Stimulated activated naive CD4-positive, alpha-beta T cell (primary cell): ENCODE data around the gene TGFB1I1.
"Not testable (repeated sequence)": the region's sequence is repeated elsewhere in the genome, so short reads cannot be mapped to it uniquely, and the experiment has no call there.

Experiments used
- DNase-seq, 6 experiments: peaks; one replicate each; lab custom pipeline; 2025; lab: John Stamatoyannopoulos, UW

The TGFB1I1 gene

DNA sequence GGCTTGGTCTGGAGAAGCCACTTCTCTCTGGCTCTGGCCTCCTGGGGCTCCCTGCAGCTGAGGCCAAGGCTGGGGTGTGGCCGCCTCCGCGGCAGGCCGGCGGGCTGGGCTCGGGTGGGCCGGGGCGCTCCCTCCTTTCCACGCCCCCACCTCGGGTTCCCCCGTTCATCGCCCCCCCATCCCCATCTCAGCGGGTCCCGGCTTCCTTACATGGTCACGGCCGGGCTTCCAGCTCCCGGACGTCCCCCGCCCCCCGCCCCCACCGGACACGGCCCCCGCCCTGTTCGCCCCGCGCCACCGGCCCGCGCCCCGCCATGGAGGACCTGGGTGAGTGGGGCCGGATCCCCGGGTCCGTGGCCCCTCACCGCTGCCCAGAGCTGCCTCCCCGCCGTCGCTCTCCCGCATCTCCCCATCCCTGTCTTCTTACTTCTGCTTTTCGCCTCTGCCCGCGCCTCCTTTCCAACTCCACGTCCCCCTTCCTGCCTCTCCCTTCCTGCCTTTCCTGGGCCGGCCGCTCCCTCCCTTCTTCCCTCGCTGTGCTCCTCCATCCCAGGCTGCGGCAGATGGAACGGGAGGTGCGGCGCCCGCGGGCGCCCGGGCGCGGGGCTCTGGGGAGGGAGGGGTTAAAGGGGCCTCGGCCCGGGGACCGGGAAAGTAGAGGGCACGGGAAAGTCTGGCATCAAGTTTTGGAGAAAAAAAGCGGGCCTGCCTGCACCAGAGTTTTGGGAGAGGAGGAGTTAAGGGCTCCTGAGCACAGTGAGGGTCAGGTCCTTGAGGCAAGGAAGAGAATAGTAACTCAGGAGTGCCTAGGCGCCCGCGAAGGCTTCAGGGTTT is at the start of gene TGFB1I1:
TSS of gene TGFB1I1 (plus strand) at position 278 of the 834 bp plus-strand sequence. CDS start at position 315, 37 bp downstream.
- no peak for DNase-seq

- no peak for DNase-seq
Observed at GRCh38 chr16:31423241-31423640, 48.7 kb upstream of the TGFB1I1 start.

GRCh38 chr16:31423801-31424200 is 48.2 kb upstream of the TGFB1I1 start:
- DNase-seq, result no peak

DNA sequence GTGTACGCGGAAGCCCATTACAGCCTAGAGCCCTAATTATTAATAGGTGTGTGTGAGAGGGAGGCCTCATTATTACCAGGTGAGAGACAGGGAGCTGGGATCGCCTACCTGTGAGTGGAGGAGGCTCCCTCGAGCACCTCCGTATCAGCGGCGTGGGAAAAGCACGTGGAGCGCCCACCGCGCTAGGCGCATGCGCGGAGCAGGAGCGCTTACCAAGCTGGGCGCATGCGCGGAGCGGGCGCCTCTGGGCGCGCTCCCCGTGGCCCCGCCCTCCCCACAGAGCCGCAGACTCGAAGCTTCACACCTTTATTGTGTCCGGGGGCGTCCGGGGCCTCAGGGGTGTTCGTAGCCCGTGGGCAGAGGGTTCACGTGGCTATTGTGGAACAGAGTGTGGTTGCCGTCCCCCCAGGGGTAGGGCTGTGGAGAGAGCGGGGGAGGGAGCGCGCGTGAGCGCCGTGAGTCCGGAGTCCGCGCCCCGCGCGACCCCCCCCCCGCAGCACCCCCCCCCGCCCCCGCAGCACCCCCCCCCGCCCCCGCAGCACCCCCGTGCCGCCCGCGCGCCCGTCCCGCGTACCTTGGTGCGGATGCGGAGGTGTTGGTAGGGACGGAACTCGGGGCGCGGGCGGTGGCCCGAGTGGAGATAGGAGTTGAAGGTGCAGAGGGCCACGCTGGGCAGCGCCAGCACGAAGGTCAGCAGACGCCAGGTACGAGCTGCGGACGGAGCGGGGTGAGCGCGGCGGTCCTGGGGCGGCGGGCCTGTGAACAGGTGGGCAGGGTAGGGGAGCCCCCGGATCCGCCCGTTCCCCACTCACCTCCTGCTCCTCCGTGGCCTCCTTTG is 44.3 kb upstream of the TGFB1I1 start:
- peak; percentile 32 to 69 (median 60) for DNase-seq

GRCh38 chr16:31428279-31428597 is 43.7 kb upstream of the TGFB1I1 start, which contains the start of gene COX6A2:
Gene COX6A2, minus strand, starts transcription at chr16:31428360. Its CDS starts 35 bp downstream, at chr16:31428325.
- no peak for DNase-seq

- no peak for DNase-seq
Observed at GRCh38 chr16:31428638-31429247, 43.2 kb upstream of the TGFB1I1 start.

DNA sequence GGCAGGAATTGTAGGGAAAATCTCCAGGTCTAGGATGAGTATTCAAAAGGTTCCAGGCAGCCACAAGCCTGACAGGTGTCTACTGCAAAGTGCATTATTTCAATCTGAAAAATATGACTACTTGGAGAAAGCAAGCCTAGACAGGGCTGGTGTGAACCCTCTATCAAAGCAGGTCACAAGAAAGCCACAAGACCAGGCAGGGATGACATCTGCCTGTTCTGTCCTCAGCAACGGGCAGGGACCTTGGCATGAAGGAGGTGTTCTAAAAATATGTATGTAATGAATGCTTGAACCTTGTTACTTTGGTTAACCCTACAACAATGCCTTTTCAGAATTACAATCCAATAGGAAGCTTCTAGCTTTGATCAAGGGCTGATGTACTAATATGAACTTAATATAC is 42.6 kb upstream of the TGFB1I1 start:
- no peak for DNase-seq

DNA sequence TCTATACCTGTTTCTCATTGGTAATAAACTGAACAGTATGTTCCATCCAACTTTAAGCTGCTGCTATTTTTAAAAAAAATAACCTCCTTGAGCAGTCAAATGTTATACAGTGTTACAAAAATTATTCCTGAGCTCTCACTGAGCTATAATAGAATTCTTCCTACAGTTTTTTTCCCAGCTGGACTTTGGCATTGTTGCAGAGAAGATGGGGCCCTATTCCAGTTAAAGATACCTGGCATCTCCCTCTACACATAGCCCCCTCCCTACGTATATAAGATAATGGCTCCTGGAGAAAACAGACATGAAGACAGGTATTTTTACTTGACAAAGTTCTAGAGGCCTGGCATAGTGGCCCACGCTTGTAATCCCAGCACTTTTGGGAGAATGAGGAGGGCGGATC is 42.2 kb upstream of the TGFB1I1 start:
- no peak for DNase-seq

DNA sequence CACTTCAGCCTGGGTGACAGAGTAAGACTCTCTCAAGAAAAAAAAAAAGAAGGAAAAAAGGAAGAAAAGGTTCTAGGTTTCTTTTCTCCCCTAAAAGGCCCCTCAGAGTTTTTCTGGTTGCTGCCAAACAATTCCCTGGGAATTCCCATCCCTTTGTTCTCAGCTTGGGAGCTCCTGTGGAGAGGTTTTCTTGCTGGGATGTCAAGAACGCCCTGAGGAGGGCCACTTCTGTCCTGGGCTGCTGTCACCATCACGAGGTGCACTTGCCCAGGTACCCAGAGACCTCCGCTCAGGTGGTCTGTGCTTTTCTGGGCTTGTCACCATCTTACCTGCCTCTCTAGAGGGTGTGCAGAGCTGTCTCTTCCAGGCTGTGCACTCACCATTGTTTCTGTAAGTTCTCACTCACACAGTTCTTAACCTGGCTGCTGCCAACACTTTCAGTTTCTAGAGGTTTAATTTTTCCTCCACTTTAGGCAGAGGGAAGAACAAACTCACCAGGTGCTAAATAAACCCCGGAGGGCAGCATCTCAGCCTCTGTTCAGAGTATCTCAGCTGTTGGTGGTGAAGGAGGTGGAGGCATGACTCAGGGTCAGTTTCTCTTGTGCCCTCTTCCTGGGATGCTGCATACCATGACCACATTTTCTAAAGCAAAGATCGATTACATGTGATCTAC is 41.4 kb upstream of the TGFB1I1 start:
- DNase-seq, result no peak

DNA sequence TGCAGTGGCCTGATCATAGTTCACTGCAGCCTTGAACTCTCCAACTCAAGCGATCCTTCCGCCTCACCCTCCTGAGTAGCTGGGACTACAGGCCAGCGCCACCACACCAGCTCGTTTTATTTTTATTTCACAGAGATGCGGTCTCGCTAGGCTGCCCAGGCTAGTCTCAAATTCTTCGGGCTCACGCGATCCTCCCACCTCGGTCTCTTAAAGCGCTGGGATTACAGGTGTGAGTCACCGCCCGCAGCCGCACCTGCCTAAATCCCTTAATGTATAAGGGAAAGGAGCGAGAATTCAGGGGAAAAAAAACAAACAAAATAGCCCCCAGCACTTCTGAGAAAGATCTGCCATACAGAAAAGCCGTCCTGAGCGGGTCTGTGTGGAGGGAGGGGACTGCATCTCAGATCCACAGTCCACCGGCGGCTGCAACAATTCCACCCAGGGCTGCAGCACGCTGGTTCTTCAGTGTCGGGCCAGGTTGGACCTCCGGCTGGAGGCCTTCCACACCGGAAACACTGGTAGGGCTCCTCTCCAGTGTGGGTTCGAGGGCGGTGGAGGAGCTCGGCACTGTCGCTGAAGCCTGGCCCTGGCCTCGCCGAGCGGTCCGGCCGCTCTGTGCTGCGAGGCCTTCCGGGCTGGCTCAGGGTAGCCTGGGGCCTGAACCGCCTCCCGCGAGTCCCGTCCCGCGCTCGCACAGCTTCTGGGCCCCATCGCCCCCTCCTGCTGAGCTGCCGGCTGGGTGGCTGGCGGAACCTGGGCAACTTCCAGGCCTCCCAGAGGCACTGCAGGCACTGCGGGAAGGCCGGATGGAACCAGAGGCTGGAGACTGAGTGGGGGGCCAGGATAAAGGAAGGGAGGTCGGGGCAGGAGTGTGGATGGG is 36.4 kb upstream of the TGFB1I1 start:
- no peak for DNase-seq

DNA sequence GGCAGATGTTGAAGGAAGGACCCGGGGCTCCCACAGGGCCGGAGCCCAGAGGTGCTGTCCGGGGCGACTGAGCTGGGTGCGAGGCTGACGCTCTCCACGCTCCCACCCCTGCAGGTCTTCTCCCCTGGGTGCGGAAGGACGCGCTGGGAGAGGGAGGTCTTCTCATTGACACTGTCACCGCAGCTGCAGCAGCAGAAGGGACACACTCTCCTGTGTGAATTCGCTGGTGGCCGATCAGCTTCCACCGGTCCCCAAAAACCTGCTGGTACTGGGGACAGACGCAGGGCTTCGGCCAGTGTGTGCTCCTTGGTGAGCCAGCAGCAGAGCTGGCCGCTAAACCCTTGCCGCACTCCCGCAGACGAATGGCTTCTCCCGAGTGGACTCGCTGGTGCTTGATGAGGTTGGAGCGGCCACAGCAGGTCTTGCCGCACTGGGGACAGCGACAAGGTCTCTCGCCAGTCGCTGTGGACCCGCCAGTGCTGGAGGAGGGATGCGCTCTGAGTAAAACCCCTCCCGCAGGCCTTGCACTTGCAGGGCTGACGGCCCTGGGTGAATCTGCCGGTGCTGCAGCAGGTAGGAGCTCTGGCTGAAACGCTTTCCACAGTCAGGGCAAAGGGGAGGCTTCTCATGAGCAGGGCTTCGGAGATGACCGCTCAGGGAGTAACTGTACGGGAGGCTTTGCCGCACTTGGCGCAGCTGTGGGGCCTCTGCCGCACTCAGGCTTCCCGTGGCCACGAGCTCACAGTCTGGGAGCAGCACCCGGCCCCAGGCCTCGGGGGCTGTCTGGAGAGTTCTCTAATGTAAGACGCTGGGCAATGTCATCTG is 35.5 kb upstream of the TGFB1I1 start:
- DNase-seq, result no peak

GRCh38 chr16:31438414-31438813 is 33.5 kb upstream of the TGFB1I1 start:
- no peak for DNase-seq

DNA sequence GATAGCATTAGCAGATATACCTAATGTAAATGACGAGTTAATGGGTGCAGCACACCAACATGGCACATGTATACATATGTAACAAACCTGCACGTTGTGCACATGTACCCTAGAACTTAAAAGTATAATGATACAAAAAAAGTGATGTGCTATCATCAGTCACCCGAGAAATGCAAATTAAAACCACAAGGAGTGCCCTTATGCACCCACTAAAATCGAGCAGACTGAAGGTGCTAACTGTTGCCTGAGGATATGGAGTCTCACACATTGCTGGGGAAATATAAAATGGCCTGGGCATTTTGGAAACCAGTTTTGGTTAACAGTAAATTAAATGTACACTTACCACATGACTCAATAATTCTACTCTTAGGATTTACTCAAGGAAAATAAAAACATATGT is 32.9 kb upstream of the TGFB1I1 start:
- DNase-seq, result not testable (repeated sequence)

DNA sequence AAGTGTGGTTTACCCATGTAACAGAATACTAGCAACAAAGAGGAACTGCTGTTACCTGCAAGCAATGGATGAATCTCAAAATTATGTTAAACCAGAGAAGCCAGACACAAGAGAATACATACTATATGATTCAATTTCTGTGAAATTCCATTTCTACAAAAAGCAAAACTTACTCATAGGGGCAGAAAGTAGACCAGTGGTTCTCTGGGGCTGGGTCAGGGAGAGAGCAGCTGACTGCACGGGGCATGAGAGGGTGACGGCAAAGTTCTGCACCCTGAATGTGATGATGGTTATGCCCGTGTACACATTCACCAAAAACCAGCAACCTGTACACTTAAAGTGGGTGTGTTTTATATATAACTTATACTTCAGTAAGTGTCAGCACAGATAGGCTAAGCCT is 32.4 kb upstream of the TGFB1I1 start:
- DNase-seq, result no peak

DNA sequence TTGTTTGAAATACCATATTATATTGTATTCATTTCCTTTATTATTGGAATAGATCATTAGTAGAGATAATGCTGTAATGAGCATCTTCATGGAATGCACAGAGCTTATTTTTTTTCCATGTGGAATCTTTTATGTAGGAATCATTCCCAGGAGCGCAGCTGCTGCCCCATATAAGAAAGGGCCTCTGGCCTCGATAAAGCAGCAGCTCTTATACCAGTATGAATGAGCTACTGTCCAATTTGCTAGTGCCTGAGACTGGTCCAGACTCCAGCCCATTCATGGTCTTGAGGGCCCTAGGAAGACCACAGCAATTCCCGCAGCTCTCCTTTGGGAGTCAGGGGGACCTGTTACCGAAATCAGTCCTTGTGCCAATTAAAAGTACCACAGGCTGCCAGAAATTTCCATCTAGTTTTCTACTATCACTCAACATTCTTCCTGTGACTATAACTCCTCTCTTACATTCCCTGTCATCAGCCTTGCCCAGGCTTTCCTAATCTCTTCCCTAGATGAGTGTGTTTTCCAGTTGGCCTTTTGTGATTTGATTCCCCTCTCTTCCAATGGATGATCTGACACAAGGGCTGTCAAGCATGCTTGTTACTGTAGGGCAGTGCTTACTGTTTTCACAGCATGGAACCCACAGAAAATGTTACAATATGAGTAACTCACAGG is 31.3 kb upstream of the TGFB1I1 start:
- DNase-seq, result no peak

DNA sequence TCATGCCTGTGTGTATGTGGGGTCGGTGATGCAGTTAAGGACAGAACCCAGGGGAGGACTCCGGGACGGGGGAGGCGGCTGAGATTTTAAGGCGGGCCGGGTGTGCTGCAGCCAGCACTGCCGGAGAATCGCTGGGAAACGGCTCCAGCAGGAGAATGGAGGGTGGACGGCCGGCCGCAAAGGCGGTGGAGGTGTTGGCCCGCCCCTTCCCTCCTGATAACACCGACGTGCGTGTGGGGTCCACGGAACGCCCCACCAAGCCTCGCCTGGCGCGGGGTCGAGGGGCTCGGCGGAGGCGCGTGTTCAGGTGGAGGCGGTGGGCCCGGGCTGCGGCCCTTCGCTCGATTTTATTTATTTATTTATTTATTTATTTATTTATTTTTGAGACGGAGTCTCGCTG is 30.0 kb upstream of the TGFB1I1 start:
- no peak for DNase-seq

DNA sequence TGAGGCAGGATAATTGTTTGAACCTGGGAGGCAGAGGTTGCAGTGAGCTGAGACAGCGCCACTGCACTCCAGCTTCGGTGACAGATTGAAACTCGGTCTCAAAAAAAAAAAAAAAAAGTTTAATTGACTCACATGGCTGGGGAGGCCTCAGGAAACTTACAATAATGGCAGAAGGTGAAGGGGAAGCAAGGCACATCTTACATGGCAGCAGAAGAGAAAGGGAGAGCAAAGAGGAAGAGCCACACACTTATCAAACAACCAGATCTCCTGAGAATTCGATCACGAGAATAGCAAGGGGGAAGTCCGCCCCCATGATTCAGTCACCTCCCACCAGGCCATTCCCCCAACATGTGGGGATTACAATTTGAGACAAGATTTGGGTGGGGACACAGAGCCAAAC is 26.0 kb upstream of the TGFB1I1 start:
- not testable (repeated sequence) for DNase-seq

- DNase-seq, result no peak
Observed at GRCh38 chr16:31451201-31451600, 20.8 kb upstream of the TGFB1I1 start.

DNA sequence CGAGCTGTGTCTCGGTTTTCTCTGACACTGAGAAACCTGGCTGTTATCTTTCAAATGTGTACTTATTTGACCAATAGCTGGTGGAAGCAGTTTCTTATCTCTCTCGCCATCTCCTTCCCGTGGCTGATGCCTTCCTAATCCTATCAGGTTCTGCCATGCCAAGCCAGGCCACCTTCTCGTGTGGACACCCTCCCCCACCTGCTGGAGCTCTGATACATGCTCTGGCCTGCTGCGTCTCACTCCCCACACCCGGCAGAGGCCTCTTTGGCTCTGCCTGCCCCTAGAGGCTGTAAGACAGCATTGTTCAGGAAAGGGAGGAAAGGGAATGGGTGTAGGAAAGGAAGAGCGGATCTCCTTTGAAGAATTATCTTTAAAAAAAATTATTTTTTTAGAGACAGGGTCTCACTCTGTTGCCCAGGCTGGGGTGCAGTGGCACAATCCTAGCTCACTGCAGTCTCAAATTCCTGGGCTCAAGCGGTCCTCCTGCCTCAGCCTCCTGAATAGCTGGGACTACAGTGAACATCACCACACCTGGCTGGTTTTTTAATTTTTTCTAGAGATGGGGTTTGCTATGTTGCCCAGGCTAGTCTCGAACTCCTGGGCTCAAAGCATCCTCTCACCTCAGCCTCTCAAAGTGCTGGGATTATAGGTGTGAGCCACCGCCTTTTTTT is 20.1 kb upstream of the TGFB1I1 start:
- no peak for DNase-seq
